Naive thymus-derived CD4-positive, alpha-beta T cell (primary cell): ENCODE data around the gene METAP1D. TPM values are rescaled to one million over a fixed set of nuclear protein-coding genes. Genes with fewer than 3 reads are reported as not detected.

Experiments used
- ATAC-seq: fragments of 150-1000 bp; cut with Tn5 transposase; 2 replicates; pipeline ENCODE4 v1.10.0; 2021; ENCODE audit warnings: mild to moderate bottlenecking, moderate library complexity
- CTCF ChIA-PET: fragments of 350-600 bp; sonication (Branson Sonifier 250); formaldehyde crosslinking; loops from one replicate; lab custom pipeline; 2021; ENCODE audit warnings: antibody characterized with exemption; lab: Charles Lee
- POLR2A ChIA-PET: fragments of 350-600 bp; sonication (Branson Sonifier 250); formaldehyde crosslinking; loops from one replicate; lab custom pipeline; 2021; ENCODE audit warnings: antibody characterized with exemption, inconsistent platforms; lab: Charles Lee
- DNase-seq, 9 donors: peaks; one replicate each; pipeline versions ENCODE4 v3.0.0 to v3.0.0-alpha.2; 2020 to 2022; ENCODE audit warnings: mixed read lengths in 1 of 9
- H3K27ac ChIP-seq: one replicate; pipeline ENCODE4 v1.7.0; 2013; ENCODE audit warnings: mild to moderate bottlenecking, low read depth, low read length, moderate library complexity
- H3K27me3 ChIP-seq, 2 donors: one replicate each; pipeline ENCODE4 v1.7.0; 2013; ENCODE audit warnings: low read length in 2 of 2, mild to moderate bottlenecking in 2 of 2, moderate library complexity in 2 of 2; ENCODE audit not compliant: control insufficient read depth in 2 of 2, insufficient read depth in 2 of 2
- H3K36me3 ChIP-seq, 3 experiments: 1 replicate in 2 of 3; 2 replicates in 1 of 3; pipeline ENCODE4 v1.7.0; 2013; ENCODE audit warnings: low read length in 3 of 3, mild to moderate bottlenecking in 3 of 3, moderate library complexity in 1 of 3; ENCODE audit not compliant: insufficient read depth in 3 of 3, control insufficient read depth in 2 of 3
- H3K4me1 ChIP-seq, 2 donors: one replicate each; pipeline ENCODE4 v1.7.0; 2013; ENCODE audit warnings: low read length in 2 of 2, mild to moderate bottlenecking in 2 of 2, moderate library complexity in 1 of 2; ENCODE audit not compliant: control insufficient read depth in 2 of 2, insufficient read depth in 2 of 2
- H3K4me3 ChIP-seq: 2 replicates; pipeline ENCODE4 v1.7.0; 2013; ENCODE audit warnings: mild to moderate bottlenecking, low read length
- H3K9me3 ChIP-seq, 3 experiments: 1 replicate in 2 of 3; 2 replicates in 1 of 3; pipeline ENCODE4 v1.7.0; 2013; ENCODE audit warnings: low read length in 3 of 3; ENCODE audit not compliant: control insufficient read depth in 2 of 3
- H3K27ac Mint-ChIP-seq, 9 donors: one replicate each; pipeline ENCODE4 v1.8.0; 2020 to 2022; ENCODE audit warnings: mixed read lengths in 9 of 9, mild to moderate bottlenecking in 8 of 9, moderate library complexity in 5 of 9, inconsistent platforms in 2 of 9
- H3K27me3 Mint-ChIP-seq, 5 donors: one replicate each; pipeline ENCODE4 v1.8.0; 2021 to 2022; ENCODE audit warnings: mixed read lengths in 5 of 5, mild to moderate bottlenecking in 1 of 5
- H3K36me3 Mint-ChIP-seq, 5 donors: one replicate each; pipeline ENCODE4 v1.8.0; 2020 to 2022; ENCODE audit warnings: mixed read lengths in 5 of 5, mild to moderate bottlenecking in 3 of 5, inconsistent platforms in 1 of 5
- H3K4me1 Mint-ChIP-seq, 7 donors: one replicate each; pipeline ENCODE4 v1.8.0; 2020 to 2022; ENCODE audit warnings: mixed read lengths in 7 of 7, mild to moderate bottlenecking in 3 of 7, inconsistent platforms in 1 of 7
- H3K4me3 Mint-ChIP-seq, 10 donors: one replicate each; pipeline ENCODE4 v1.8.0; 2020 to 2022; ENCODE audit warnings: mild to moderate bottlenecking in 10 of 10, mixed read lengths in 10 of 10, moderate library complexity in 6 of 10, inconsistent platforms in 2 of 10
- H3K9me3 Mint-ChIP-seq, 11 donors: one replicate each; pipeline ENCODE4 v1.8.0; 2020 to 2022; ENCODE audit warnings: mixed read lengths in 11 of 11, mild to moderate bottlenecking in 4 of 11, inconsistent platforms in 1 of 11, moderate library complexity in 1 of 11
- intact Hi-C, 2 donors: fragments of 100-400 bp; cut with micrococcal nuclease; formaldehyde crosslinking; loops; one replicate each; pipeline ENCODE4 v1.15.1; 2023
- polyA plus RNA-seq, 2 donors: library from polyadenylated mRNA; unstranded; fragments of 300-500 nt; fragmentation: Illumina TruSeq; gene quantifications; one replicate each; pipeline ENCODE4 v1.2.3, GENCODE V29; 2021
- total RNA-seq, 6 experiments: library from RNA in 5 of 6; stranded (reverse) in 5 of 6; gene quantifications; 1 replicate in 5 of 6; 2 replicates in 1 of 6; pipeline ENCODE4 v1.2.3 and lab custom pipeline; 2021 to 2026

Gene METAP1D
- total and polyA plus RNA-seq, 7 experiments from 2014 or later, result 3.3 to 12.2 (median 5.6) TPM

DNA sequence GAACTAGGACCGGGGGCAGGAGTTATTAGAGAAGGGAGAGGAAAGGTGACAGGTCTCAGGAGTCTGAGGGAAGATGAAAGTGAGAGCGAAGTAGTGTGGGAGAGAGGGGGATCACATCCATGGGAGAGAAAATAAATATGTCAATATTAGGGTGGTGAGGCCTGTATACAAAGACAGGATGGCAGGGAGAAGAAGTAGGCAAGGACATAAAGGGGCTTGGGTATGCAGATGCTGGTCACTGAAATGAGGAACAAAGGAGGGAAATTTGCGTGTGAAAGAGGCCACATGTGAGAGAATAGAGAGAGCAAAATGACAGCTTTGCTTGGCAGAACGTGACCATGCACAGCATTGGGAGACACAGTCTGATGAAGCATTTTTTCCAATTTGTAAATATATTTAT lies 13.6 kb downstream of the METAP1D start:
- H3K27ac Mint-ChIP-seq, result no peak overlapping the region
- no peak overlapping the region for H3K4me3 Mint-ChIP-seq
- H3K9me3 Mint-ChIP-seq, result peaks cover 0 to 3% (median 0%) of the 10 kb centered on the region in 11 donors
- CTCF ChIA-PET, result no interaction called here
- H3K36me3 Mint-ChIP-seq, result peaks cover 0 to 30% (median 16%) of the 10 kb centered on the region in 5 donors
- POLR2A ChIA-PET, result no interaction called here
- ATAC-seq, result no peak
- intact Hi-C loops, result no loop called here
- H3K36me3 ChIP-seq, result no peaks in the 10 kb centered on the region
- H3K4me1 Mint-ChIP-seq, result peaks cover 0 to 30% (median 19%) of the 10 kb centered on the region in 7 donors
- H3K27me3 Mint-ChIP-seq, result peaks cover 0 to 3% (median 0%) of the 10 kb centered on the region in 5 donors
- no peaks in the 10 kb centered on the region for H3K27me3 ChIP-seq
- no peak for DNase-seq
- H3K4me3 ChIP-seq, result no peak overlapping the region
- H3K9me3 ChIP-seq, result no peaks in the 10 kb centered on the region
- H3K4me1 ChIP-seq, result peaks cover 6 to 7% of the 10 kb centered on the region in 2 donors
- H3K27ac ChIP-seq, result no peak overlapping the region

DNA sequence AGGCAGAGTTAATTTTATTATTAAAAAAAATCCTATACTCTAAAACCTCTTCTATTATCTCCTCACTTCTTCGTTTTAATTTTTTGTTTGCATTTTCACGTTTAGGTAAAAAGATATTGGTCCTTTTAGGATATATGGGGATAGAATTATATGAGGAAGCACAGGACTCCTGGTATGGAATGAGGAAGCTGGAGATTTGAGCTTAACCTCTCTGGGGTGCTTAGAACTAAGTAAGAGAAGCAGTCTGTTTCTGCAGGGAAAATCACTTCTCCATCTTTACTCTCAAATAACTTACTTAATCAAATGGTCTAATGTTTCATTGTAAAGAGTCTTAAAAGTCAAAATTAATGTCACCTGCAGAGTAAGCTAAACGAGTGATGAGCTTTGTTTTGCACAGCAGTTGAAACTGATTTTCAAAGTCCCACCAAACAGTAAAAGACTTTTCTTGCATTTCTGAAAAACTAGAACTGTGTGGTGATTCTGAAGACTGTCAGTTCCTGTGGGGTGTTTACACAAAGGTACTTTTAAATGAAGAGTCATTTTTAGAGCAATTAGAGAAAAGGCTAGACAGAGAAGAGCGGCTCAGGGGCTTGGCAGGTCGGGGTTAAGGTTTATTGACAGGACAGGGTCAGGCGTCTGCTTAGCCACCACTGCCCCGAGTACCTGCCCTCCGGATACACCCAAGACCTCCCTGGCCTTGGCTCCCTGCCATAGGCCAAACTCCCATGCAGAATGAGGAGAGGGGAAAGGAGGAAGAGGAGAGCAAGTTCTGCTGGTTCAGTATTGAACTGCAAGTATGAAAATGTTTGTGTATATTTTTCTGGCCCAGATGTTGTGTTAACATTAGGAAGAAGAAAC lies 21.6 kb downstream of the METAP1D start:
- Histone ChIP-seq H3K36me3 (no peaks in the 10 kb centered on the region), H3K27me3 (no peaks in the 10 kb centered on the region), H3K4me1 (no peaks in the 10 kb centered on the region), H3K27ac (no peak overlapping the region), H3K4me3 (no peak overlapping the region), H3K9me3 (no peaks in the 10 kb centered on the region)
- H3K4me1 Mint-ChIP-seq, result peaks cover 0 to 4% (median 0%) of the 10 kb centered on the region in 7 donors
- ATAC-seq (no peak), DNase-seq (no peak)
- intact Hi-C loops, result no loop called here
- no peak overlapping the region for H3K4me3 Mint-ChIP-seq
- POLR2A ChIA-PET, result no interaction called here
- no peaks in the 10 kb centered on the region for H3K9me3 Mint-ChIP-seq
- peaks cover 0 to 3% (median 0%) of the 10 kb centered on the region in 5 donors for H3K27me3 Mint-ChIP-seq
- peaks cover 2 to 23% (median 15%) of the 10 kb centered on the region in 5 donors for H3K36me3 Mint-ChIP-seq
- H3K27ac Mint-ChIP-seq, result no peak overlapping the region
- CTCF ChIA-PET, result interaction anchor here (0.5 kb wide), 1 partner anchor 40 kb away, joined by 6 read pairs; no protein-coding TSS in a partner anchor

DNA sequence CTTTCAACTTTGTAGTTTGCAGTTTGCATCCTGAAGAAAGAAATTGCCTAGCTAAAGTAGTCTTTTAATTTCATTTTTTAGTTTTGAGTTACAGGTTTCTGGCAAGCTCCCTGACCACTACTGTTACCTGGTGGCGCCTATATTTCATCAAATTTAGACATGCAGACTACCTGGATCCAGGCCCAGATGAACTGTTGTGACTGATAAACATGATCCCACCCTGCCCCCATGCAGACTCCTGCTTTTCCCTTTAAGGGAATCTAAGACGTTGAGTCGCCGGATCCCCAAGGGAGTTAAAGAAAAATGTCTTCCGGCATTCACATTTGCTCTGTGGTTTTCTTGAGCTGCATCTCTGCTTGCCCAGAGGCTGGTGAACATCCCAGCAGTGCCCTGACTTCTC lies 22.2 kb downstream of the METAP1D start:
- no peaks in the 10 kb centered on the region for H3K4me1 Mint-ChIP-seq
- Histone ChIP-seq H3K9me3 (no peaks in the 10 kb centered on the region), H3K36me3 (no peaks in the 10 kb centered on the region), H3K4me1 (no peaks in the 10 kb centered on the region), H3K27me3 (no peaks in the 10 kb centered on the region), H3K4me3 (no peak overlapping the region), H3K27ac (no peak overlapping the region)
- H3K27me3 Mint-ChIP-seq, result peaks cover 0 to 3% (median 0%) of the 10 kb centered on the region in 5 donors
- H3K36me3 Mint-ChIP-seq, result peaks cover 0 to 18% (median 12%) of the 10 kb centered on the region in 5 donors
- CTCF ChIA-PET, result no interaction called here
- POLR2A ChIA-PET, result no interaction called here
- no peaks in the 10 kb centered on the region for H3K9me3 Mint-ChIP-seq
- intact Hi-C loops, result no loop called here
- no peak overlapping the region for H3K27ac Mint-ChIP-seq
- H3K4me3 Mint-ChIP-seq, result no peak overlapping the region
- no peak for ATAC-seq
- DNase-seq, result no peak

DNA sequence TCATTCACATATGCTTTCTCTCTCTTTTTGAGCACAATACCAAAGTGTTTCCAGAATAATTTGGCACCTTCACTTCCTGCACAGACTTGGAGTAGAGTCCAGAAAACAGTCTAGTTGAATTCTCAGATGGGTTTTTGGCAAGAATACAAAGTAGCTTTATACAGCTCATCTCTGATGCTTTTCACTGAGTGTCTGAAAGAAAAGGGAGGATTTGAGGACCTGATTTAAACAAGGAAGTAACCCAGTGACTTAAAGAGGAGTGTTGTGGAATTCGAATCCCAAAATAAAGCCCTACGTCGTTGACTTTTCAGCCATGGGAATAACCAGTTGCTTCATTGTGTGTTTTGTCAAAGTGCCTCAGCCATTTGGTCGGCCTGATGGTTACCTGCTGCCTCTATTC lies 31.8 kb downstream of the METAP1D start:
- Histone ChIP-seq H3K4me3 (no peak overlapping the region), H3K4me1 (no peaks in the 10 kb centered on the region), H3K27me3 (no peaks in the 10 kb centered on the region), H3K9me3 (no peaks in the 10 kb centered on the region), H3K36me3 (no peaks in the 10 kb centered on the region), H3K27ac (no peak overlapping the region)
- no peak for DNase-seq
- no peak for ATAC-seq
- intact Hi-C loops, result no loop called here
- no peak overlapping the region for H3K4me3 Mint-ChIP-seq
- no peaks in the 10 kb centered on the region for H3K27me3 Mint-ChIP-seq
- ChIA-PET POLR2A (no interaction called here), CTCF (no interaction called here)
- H3K36me3 Mint-ChIP-seq, result no peaks in the 10 kb centered on the region
- H3K27ac Mint-ChIP-seq, result no peak overlapping the region
- H3K9me3 Mint-ChIP-seq, result no peaks in the 10 kb centered on the region
- no peaks in the 10 kb centered on the region for H3K4me1 Mint-ChIP-seq

DNA sequence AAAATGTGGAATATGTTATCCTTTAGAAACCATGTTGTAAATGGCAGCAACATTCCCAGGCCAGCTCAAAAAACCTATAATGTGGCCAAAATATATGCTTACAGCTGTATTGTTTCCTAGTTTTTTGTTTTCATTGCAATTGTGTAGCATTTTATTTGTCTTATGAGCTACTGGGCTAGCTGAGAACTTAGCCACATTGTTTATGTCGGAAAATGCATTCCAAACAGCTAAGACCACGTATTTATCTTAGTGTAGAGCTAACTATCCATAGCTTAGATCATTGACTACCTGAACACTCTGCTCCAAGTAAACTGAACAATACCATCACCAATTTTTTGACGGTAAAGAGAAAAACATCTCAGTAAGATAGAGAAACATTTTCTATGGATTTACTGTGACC lies 38.4 kb downstream of the METAP1D start:
- no peak overlapping the region for H3K27ac Mint-ChIP-seq
- ChIA-PET POLR2A (interaction anchor here (0.6 kb wide), 3 partner anchors 31 to 61 kb away, joined by 3 to 7 read pairs (median 5); no protein-coding TSS in a partner anchor), CTCF (no interaction called here)
- Histone ChIP-seq H3K27ac (no peak overlapping the region), H3K36me3 (no peaks in the 10 kb centered on the region), H3K9me3 (no peaks in the 10 kb centered on the region), H3K4me3 (no peak overlapping the region), H3K27me3 (no peaks in the 10 kb centered on the region), H3K4me1 (no peaks in the 10 kb centered on the region)
- no peaks in the 10 kb centered on the region for H3K9me3 Mint-ChIP-seq
- H3K4me1 Mint-ChIP-seq, result no peaks in the 10 kb centered on the region
- intact Hi-C loops, result no loop called here
- DNase-seq (no peak), ATAC-seq (no peak)
- H3K36me3 Mint-ChIP-seq, result peaks cover 0 to 4% (median 0%) of the 10 kb centered on the region in 5 donors
- no peaks in the 10 kb centered on the region for H3K27me3 Mint-ChIP-seq
- H3K4me3 Mint-ChIP-seq, result no peak overlapping the region

DNA sequence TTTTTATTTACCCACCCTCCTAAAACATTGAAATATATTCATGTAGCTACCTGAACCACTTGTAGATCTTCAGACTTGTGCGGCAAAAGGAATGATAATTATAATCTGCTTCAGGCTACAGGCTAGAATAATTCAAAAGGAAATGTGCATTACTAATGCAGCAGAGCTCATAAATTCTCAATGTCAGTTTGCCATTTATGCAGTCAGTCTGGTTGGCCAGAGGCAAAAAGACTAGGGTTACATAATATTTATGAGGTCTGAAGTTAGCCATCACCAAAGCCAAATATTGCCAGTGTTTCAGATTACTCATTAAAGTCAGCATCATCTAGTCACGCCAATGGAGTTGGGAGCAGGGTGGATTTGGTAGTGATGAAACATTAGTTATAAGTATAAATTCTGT lies 38.9 kb downstream of the METAP1D start:
- Mint-ChIP-seq H3K27ac (no peak overlapping the region), H3K9me3 (no peaks in the 10 kb centered on the region), H3K27me3 (no peaks in the 10 kb centered on the region), H3K4me3 (no peak overlapping the region), H3K4me1 (no peaks in the 10 kb centered on the region), H3K36me3 (peaks cover 0 to 4% (median 0%) of the 10 kb centered on the region in 5 donors)
- no peak overlapping the region for H3K4me3 ChIP-seq
- intact Hi-C loops, result no loop called here
- POLR2A ChIA-PET, result interaction anchor here (0.6 kb wide), 3 partner anchors 31 to 62 kb away, joined by 3 to 7 read pairs (median 5); no protein-coding TSS in a partner anchor
- no peaks in the 10 kb centered on the region for H3K27me3 ChIP-seq
- CTCF ChIA-PET, result no interaction called here
- no peak overlapping the region for H3K27ac ChIP-seq
- no peaks in the 10 kb centered on the region for H3K9me3 ChIP-seq
- no peaks in the 10 kb centered on the region for H3K36me3 ChIP-seq
- no peaks in the 10 kb centered on the region for H3K4me1 ChIP-seq
- ATAC-seq (no peak), DNase-seq (no peak)
